DMS 273 (cell line): ENCODE results near the gene SLMAP.

ENCODE experiments used
- DNase-seq: peaks from one replicate; lab custom pipeline; 2025; ENCODE audit not compliant: unreplicated experiment; lab: John Stamatoyannopoulos, UW

Gene SLMAP

GRCh38 chr3:57889807-57890206 is 133.7 kb downstream of the SLMAP start:
- DNase-seq, result no peak

GRCh38 chr3:57890874-57891273 is 134.8 kb downstream of the SLMAP start:
- DNase-seq, result no peak

- no peak for DNase-seq
Measured at GRCh38 chr3:57892423-57892822, 136.3 kb downstream of the SLMAP start.

- DNase-seq, result no peak
Measured at GRCh38 chr3:57893156-57893555, 137.0 kb downstream of the SLMAP start.

- DNase-seq, result no peak
Measured at GRCh38 chr3:57893668-57894067, 137.6 kb downstream of the SLMAP start.

- DNase-seq, result no peak
Measured at GRCh38 chr3:57896031-57896430, 139.9 kb downstream of the SLMAP start.

- no peak for DNase-seq
Measured at GRCh38 chr3:57896691-57897090, 140.6 kb downstream of the SLMAP start.

GRCh38 chr3:57900786-57901185 is 144.7 kb downstream of the SLMAP start:
- DNase-seq, result no peak

- DNase-seq, result no peak
Measured at GRCh38 chr3:57903124-57903890, 147.2 kb downstream of the SLMAP start.

- DNase-seq, result peak; percentile 37
Measured at GRCh38 chr3:57910990-57911389, 154.9 kb downstream of the SLMAP start.

GRCh38 chr3:57911593-57911992 is 155.5 kb downstream of the SLMAP start:
- no peak for DNase-seq

GRCh38 chr3:57917601-57918000 is 161.5 kb downstream of the SLMAP start:
- DNase-seq, result no peak

GRCh38 chr3:57918123-57918837 is 162.2 kb downstream of the SLMAP start:
- no peak for DNase-seq

GRCh38 chr3:57919987-57920386 is 163.9 kb downstream of the SLMAP start:
- DNase-seq, result peak; percentile 8

GRCh38 chr3:57923101-57923500 is 167.0 kb downstream of the SLMAP start:
- DNase-seq, result no peak

GRCh38 chr3:57923752-57924151 is 167.6 kb downstream of the SLMAP start:
- DNase-seq, result no peak

- no peak for DNase-seq
Measured at GRCh38 chr3:57927166-57927565, 171.1 kb downstream of the SLMAP start.

- no peak for DNase-seq
Measured at GRCh38 chr3:57927916-57928315, 171.8 kb downstream of the SLMAP start.

- no peak for DNase-seq
Measured at GRCh38 chr3:57928511-57928910, 172.4 kb downstream of the SLMAP start.

- no peak for DNase-seq
Measured at GRCh38 chr3:57929988-57930387, 173.9 kb downstream of the SLMAP start.

GRCh38 chr3:57933602-57934001 is 177.5 kb downstream of the SLMAP start:
- DNase-seq, result no peak

- DNase-seq, result no peak
Measured at GRCh38 chr3:57934373-57934772, 178.3 kb downstream of the SLMAP start.

GRCh38 chr3:57935539-57935938 is 179.4 kb downstream of the SLMAP start:
- DNase-seq, result no peak
